Kidney epithelial cell (primary cell): Measurements from ENCODE around the gene AMZ1. TPM values are rescaled to one million over a fixed set of nuclear protein-coding genes. Genes with fewer than 3 reads are reported as not detected.

Source experiments
- DNase-seq: peaks from one replicate; pipeline ENCODE4 v3.0.0-alpha.2; 2010; ENCODE audit warnings: low read depth
- H3K27me3 ChIP-seq: 2 replicates; pipeline ENCODE4 v1.6.0; 2011; ENCODE audit warnings: low read length; ENCODE audit not compliant: control insufficient read depth, insufficient read depth
- H3K36me3 ChIP-seq: 2 replicates; pipeline ENCODE4 v1.5.1; 2011; ENCODE audit warnings: low read length; ENCODE audit not compliant: control insufficient read depth, insufficient read depth
- H3K4me3 ChIP-seq: 2 replicates; pipeline ENCODE4 v1.5.1; 2011; ENCODE audit warnings: low read depth, mild to moderate bottlenecking, control low read depth, low read length
- CTCF ChIP-seq: IDR thresholded peaks from 2 replicates; pipeline ENCODE4 v1.5.1; 2011; ENCODE audit warnings: mild to moderate bottlenecking, moderate library complexity, low read length, control low read depth, inconsistent platforms; ENCODE audit not compliant: insufficient read depth, poor library complexity, severe bottlenecking
- total RNA-seq: library from RNA; depleted of rRNA; stranded (reverse); fragments of >200 nt; gene quantifications from 2 replicates; pipeline ENCODE4 v1.2.3, GENCODE V29; 2015

AMZ1 gene
- total RNA-seq, 1 donor from 2014 or later = 2.8 TPM

- no peak for TF ChIP-seq CTCF
- no peak for DNase-seq
- H3K27me3 ChIP-seq = no peaks in the 10 kb centered on the region
- no peak overlapping the region for H3K4me3 ChIP-seq
- no peaks in the 10 kb centered on the region for H3K36me3 ChIP-seq
These were observed 69.4 kb downstream of the AMZ1 start for GRCh38 chr7:2757361-2757903.

GRCh38 chr7:2757904-2758672, 70.1 kb downstream of the AMZ1 start:
- H3K36me3 ChIP-seq = no peaks in the 10 kb centered on the region
- DNase-seq = peak; percentile 99
- no peak overlapping the region for H3K4me3 ChIP-seq

GRCh38 chr7:2758673-2759616, 70.9 kb downstream of the AMZ1 start:
- no peak overlapping the region for H3K4me3 ChIP-seq
- H3K36me3 ChIP-seq = no peaks in the 10 kb centered on the region
- no peaks in the 10 kb centered on the region for H3K27me3 ChIP-seq
- TF ChIP-seq CTCF = no peak
- no peak for DNase-seq

More at GRCh38 chr7:2757904-2758672, 70.1 kb downstream of the AMZ1 start:
- no peak for TF ChIP-seq CTCF
- H3K27me3 ChIP-seq = no peaks in the 10 kb centered on the region

- no peak for TF ChIP-seq CTCF
- no peaks in the 10 kb centered on the region for H3K36me3 ChIP-seq
- H3K27me3 ChIP-seq = no peaks in the 10 kb centered on the region
- DNase-seq = no peak
- no peak overlapping the region for H3K4me3 ChIP-seq
These were observed 71.7 kb downstream of the AMZ1 start for GRCh38 chr7:2759736-2760097.

- Histone ChIP-seq H3K36me3 (no peaks in the 10 kb centered on the region), H3K27me3 (no peaks in the 10 kb centered on the region), H3K4me3 (no peak overlapping the region)
- peak; percentile 46 for TF ChIP-seq CTCF
- no peak for DNase-seq
These were observed 72.3 kb downstream of the AMZ1 start for GRCh38 chr7:2760098-2760889.
